NCI-H2196 (cell line): ENCODE measurements around the gene TNFSF8.

Experiments
- DNase-seq: peaks from one replicate; lab custom pipeline; 2025; ENCODE audit not compliant: unreplicated experiment; lab: John Stamatoyannopoulos, UW

The TNFSF8 gene

DNA sequence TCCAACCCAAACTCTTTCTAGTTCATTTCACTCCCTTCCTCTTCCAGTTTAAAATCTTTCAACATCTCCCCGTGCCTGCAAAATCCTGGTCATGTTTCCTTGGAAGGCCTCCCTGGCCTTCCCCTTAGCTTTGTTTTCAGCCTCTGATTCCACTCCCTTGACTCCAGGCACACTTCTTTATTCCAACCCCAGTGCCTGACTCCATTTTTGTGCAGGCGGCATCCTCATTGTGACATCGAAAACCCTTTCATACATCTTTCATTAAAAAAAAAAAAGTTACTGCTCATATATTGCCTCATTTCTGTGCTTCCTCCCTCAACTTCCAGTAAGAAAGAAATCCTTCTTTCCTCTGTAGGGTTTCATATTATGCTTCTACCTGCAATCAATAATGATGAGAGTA lies 7.1 kb upstream of the TNFSF8 start:
- DNase-seq, result no peak

DNA sequence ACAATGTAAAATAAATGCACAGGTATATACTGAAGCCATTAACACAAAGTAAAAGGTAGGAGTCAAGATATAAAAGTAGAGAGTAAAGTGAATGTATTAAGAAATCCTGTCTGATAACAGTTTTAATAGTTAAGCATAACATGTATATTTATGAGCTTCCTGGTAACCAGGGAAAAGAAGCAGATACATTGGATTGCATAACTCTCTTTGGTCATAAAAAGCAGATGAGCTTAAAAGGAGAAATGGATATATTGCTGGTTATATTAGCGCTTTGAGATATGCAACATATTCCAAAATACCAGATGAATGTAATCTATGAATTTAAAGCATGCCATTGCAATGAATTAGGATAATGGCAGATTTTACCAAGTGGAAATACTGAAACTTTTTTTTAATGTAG lies 6.2 kb upstream of the TNFSF8 start:
- no peak for DNase-seq

DNA sequence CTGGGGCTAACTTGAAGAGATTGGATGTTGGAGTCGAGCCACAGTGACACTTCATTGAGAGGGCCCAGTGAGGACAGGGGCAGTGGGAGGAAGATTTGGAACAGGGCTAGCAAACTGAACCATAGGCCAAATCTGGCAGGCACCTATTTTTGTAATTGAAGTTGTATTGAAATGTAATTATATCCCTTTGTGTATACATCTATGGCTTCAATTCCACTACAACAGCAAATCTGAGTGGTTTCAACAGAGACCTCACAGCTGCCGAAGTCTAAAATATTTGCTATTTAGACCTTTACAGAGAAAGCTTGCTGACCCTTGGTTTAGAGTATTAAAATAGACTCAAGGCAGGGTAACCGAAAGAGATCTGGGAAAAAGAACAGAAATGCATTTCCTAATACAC lies 4.7 kb upstream of the TNFSF8 start:
- DNase-seq, result no peak

DNA sequence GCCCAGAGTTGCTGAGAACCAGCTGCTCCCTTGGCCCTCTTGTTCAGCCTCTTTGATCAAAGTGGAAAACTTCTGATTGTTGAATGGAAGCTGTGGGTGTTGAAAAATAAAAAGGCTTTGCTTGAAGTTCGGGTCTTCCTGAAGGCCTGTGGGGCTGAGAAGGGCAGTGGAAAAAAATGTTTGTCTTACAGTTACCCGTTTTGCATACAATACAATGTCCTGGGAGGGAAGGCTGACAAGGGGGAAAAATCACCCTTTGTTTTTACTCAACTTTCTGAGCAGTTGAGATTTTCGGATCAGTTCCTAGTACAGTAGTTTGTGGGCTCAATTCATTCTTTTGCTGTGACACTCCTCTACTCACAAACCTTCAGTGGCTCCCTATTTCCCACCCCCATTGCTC lies 2.1 kb upstream of the TNFSF8 start:
- DNase-seq, result no peak

DNA sequence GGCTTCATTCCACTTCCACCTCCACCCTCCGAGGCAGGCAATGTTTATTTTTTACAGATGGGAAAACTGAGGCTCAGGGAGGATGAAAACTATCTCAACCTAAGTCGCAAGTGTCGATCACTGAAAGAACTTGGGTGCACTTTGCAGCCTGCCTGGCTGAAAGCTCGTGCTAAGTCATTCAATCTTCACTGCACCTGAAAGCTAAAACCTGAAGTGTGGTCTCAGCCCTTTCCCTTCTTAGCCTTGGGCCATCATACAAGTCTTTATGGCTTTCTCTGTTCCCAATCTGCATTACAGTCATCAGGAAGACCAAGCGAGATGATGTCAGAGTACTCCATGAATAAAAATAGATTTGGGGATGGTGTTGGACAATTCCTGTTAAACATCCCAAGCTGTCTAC lies 1.0 kb upstream of the TNFSF8 start:
- DNase-seq, result no peak

DNA sequence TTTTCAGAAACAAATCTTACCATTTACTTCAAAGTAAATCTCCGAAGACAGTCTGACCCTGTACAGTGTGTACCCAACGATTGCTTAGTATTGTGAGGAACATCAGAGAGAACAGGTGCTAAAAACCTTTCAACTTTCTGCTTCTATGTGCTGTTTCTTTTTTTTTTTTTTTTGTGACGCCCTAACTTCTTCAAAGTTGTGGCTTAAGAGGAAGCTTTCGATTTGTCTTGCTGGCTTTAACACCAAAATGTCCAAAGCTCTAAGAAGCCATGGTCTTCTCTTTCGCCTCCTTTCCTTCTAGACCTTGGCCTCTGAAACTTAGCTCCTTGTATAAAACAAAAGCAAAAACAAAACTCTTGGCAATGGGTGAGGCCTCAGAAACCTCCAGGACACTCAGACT lies 1.2 kb downstream of the TNFSF8 start:
- no peak for DNase-seq

DNA sequence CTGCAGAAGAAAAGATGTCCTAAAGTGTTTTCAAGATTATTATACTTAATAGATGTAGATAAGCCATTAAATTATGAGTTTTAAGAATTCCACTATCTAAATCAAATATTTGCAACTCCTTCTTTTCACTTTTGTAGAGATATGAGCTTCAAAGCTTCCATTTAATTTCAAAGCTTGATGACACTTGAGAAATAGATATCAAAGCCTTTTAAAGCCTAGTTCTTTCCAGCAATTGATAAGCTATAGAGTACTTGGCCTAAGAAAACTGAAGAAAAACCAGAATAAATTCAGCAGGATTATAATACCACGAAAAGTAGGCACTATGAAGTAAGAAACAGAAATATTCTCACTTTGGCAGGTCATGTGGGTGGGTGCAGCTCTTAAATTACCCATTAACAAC lies 1.7 kb downstream of the TNFSF8 start:
- DNase-seq, result no peak

DNA sequence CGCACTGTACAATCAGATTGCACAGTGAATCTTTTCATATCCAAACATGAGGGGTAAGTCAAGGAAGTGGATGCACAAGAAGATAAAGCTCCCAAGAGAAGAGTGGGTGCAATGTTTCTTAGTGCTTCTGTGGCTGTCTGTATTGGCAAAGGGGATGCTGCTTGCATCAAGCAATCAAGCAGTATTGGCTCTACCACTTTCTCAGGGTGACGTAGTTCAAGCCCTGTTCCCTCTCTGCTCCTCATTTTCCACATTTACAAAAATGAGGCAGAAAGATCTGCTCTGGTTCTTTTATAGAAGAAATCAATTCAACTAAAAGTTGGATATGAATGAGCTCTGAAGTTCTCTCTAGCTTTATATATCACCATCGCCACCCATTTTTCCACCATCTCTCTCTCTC lies 2.3 kb downstream of the TNFSF8 start:
- DNase-seq, result no peak

DNA sequence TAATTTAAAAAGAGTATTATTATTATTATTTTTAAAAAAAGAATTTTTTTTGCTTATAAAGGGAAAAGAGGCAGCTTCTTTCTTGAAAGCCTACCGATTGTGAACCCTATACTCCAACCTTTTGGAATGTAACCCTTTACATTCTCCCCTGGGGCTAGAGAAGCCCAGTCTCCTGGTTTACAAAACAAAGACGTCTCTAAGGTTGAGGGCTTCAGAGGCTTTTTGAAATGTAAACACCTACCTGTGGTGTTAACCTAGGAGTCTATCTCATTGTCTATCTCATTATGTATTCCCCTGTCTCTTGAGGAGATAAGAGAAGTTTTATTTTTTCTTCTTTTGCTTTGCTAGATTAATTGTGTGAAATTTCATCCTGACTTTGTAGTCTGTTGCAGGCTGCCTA lies 4.7 kb downstream of the TNFSF8 start:
- DNase-seq, result no peak

DNA sequence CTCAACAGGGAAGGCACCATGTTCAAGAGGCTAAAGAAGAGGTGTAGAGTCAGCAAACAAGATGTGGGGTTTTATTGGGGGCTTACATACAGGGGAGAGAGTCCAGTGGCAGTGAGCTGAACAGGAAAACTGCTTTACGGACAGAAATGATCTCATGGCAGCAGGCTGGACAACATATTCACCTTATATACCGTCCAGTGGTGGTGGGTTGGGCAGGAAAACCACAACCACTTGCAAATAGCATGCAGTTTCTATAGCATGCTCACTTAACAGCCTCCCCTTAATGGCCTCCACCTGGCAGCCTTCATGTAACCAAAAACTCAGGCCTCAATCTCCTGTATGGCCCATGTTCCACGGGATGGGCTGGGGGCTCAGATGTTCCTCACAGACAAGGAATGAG lies 5.4 kb downstream of the TNFSF8 start:
- no peak for DNase-seq

DNA sequence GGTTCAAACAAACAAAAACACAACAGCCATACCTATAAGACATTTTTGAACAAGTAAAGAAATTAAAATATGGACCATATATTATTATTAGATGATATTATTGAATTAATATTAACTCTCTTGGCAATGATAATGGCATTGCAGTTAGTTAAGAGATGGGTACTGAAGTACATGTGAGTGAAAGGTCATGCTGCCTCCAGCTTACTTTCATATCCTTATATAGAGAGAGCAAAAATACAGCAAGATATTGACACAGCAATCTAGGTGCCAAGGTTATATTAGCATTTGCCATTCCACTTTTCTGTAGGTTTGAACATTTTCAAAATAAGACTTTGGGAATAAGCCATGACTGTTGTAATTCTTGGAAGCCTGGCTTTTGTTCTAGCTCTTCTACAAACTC lies 6.1 kb downstream of the TNFSF8 start:
- DNase-seq, result no peak

DNA sequence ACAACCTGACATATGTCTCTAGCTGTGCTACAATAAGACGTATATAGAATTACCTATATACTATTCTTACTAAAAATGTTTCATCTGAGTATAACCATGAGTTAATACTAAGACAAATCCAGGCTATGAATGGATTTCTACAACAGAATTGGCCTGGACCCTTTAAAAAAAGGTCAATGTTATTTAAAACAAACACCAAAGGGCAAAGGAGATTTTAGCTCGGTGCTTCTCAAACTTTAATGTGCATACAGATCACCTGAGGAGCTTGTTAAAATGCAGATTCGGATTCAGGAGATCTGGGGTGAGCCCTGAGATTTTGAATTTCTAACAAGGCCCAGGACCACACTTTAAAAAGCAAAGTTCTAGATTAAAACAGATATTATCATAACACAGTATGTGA lies 6.5 kb downstream of the TNFSF8 start:
- no peak for DNase-seq

DNA sequence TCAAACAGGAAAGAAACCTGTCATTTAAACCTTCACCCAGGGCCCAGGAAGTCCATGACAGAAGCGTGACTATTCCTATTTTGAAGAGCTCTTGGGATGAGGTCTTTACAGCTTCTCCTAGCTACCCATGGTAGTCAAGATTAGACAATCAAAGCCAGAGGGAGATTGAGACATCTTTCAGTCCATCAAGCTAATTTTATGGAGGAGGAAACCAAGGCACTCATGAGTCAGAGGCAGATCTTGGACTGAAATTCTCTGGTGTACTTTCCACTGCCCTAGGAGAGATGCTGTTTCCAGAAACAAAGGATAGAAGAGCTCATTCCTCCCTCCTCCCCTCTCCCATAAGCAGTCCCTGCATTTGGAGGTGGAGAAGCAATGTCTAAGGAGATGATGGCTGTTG lies 9.2 kb downstream of the TNFSF8 start:
- DNase-seq, result no peak

DNA sequence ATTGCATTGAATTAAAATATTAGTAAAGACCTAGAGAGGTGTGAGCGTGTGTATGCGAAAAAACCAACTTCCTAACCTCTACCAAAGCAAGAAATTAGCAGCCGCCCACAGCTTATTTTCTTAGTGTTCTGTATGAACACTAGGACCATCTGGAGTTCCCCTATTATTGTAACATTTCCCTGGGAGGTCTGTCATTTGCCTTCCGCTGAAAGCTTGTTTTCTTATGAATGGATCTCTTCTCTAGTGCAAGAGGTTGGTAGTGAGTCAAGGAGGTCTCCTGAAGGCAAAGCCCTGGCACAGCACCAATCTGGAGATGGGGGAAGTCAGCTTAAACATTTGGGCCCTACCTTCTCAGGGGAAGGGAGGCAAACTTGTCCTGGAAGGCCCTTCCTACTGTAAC lies 10.8 kb downstream of the TNFSF8 start:
- no peak for DNase-seq

DNA sequence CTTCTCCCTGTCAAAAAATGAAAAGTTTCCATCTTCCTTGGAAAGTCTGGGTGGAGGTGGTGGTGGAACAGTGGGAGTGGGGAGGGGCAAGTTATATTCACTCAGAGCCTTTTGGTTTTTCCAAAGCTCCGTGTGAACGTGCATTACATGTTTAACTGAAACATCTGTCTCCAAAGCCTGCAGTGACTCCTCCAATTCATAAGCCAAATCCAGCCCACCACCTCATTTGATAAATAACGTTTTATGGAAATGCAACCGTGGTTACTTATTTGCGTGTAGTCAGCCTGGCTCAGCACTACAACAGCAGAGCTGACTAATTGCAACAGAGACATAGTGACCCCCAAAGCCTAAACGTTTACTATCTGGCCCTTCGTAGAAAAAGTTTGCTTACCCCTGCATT lies 13.9 kb downstream of the TNFSF8 start:
- no peak for DNase-seq

DNA sequence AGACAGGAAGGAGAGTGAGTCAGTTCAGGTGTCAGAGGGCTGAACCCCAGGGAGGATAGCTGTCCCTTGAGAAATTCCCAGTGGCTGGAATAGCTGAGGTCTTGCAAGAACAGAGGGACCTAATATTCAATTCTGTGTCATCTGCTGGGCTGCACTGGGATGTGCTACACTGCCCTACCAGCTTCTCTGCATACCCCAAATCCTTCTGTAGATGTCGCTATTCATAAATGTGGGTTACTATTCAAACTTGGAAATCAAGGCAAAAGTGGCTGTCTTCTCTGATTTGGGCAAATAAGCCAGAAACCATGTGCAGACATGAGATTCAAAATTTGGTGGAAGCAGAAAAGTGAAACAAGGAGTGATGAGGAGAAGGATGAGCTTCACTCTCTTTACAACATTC lies 16.3 kb downstream of the TNFSF8 start:
- DNase-seq, result no peak

DNA sequence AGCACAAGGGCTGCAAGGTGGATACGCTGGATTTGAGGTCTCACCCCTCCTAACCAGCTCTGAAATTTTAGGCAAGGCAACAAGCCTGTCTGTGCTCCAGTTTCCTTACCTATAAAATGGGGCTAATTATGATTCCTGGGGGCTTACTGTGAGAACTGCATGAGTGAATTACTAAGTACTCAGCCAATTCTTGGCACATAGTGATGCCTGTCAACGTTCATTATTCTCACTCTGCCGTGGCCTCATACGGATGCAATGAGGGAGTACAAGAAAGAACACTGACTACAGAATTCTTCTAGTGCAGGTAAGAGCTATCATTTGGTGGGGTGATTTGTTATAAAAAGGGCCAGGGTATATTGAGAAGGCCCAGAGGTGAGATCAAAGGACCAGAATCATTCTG lies 16.7 kb downstream of the TNFSF8 start:
- DNase-seq, result no peak

DNA sequence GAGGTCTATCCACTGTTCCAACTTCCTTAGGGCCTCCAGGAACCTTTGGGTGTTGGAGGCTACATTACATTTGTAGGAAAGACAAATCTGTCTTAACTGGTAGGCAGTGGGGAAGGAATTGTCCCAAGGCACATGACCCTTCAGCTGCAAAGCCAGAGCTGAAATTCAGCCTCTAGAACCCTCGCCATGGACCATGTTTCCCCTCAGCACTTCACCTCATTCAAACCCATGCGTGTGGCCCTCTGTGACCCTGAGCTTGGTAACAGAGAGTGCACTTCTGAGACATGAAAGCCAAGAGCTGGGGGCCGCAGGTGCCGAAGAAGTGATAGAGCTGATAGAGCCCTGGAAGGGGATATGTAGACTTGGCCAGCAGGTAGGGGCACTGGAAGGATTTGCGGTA lies 17.2 kb downstream of the TNFSF8 start:
- DNase-seq, result no peak

DNA sequence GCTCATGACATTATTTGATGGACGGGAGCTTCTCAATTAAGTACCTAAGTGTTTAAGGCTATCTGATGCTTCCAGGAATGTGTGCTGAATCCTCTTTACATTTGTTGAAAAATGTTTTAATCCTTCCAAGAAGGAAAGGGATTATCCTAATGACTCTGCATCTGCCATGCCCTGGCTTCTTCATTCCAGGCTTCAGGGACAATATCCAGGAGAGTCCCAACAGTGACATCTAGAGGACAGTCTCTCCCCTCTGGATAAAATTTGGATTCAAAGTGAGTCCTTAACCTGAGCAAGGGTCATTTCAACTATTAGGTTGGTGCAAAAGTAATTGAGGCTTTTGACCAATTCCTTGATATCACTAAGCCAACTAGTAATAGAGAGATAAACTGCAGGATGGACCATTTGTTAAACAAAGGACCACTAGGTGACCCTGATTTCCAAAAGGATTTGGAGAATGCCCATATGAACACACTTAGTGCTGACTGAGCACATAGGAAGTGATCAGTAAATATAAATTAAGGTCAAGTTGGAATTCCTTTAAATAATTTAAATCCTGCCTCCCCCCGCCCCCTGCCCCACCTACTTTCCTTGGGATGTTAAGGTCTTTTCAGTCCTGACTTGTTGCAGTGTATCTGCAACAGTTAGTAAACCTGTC lies 19.1 kb downstream of the TNFSF8 start:
- peak; percentile 74 for DNase-seq

DNA sequence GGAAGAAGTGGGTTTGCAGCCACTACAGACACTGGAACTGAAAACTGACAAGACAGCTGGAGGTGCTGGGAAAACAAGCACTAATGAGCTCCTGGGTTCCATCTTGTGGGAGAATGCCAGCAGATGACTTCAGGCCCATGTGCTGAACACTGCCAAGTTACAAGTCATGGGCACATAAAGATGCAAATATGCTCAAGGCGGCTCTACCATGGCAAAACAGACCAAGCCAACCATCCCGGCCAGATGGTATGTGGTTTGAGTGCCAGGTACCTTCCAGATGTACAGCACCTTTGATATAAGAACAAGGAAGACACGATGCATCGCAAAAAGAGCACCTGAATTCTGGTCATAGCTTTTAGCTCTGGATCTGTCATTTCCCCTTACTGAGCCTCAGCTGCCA lies 19.9 kb downstream of the TNFSF8 start:
- peak; percentile 32 for DNase-seq

DNA sequence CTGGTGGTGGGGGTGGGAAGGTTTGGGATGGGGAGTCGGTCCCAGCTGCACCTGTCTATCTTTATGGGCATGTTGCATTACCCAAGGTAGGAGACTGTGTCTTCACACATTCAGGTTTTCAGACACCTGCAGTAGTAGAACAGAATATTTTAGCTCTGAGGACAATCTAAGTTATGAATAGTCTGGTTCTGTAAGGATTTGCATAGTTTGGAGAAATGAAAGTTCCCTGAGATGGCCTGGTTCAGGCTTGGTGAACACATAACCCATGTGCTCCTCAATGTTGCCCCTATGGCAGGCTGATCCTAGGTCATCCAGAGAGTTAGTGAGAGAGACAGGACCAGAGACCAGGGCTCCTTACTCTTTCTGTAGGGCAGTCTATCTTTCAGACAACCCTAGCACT lies 20.7 kb downstream of the TNFSF8 start:
- no peak for DNase-seq

DNA sequence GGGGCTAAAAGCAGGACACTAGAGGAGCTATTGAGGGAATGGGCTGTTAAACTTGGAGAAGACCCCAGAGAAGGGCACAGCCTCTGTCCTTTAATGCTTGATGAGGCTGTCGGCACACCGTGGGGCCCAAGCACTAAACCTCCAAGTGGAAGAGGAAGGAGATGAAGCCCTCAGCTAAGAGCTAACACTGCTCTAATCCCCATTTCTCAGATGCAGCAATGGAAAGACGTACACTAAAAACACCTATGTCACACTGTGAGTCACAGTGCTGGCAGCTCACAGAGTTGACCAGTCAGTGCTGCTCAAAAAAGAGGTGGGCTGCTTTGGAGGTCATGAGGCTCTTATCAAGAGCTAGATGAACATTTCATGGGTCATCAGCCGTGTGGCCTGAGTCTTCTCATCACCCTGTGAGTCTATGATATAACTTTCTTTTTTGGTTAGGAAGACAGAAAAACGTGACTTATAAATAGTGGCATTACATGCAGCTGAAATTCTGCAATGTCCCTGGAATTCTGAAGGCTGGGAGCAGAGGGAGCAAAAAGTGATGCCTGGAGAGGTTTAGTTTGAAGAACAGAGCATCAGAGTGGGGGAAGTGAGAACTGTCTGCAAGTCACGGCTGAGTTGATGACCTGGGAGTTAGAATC lies 21.5 kb downstream of the TNFSF8 start:
- DNase-seq, result peak; percentile 54

DNA sequence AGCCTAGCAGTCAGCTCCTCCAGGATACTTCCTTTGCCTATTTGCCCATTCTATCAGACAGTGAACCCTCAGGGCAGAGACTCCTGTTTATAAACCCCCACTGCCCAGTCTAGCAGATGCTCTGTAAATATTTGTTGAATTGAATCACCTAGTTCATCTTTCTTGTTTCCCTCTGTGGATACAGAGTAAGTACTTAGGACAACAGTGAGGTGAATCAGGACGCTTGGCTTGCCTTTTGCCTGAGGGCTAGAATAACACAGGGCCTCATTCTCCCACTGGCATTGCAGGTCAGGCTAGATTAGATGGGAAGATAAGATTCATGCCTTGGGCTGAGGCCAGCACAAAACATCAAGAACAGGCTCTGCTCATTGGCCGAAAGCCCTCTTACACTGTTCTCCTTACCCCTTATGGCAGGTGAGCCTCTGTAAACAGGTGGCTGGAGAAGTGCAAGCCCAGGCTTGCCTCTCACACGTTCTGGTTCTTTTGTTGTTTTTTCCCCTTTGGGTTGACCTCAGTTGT lies 22.2 kb downstream of the TNFSF8 start:
- DNase-seq, result peak; percentile 97
